Measurements from ENCODE around the gene TFPT. TPM values are rescaled to one million over a fixed set of nuclear protein-coding genes. Genes with fewer than 3 reads are reported as not detected.
A peak's percentile ranks its signal among the peaks of the same experiment; 100 is the strongest.

Gene TFPT
- total RNA-seq, 1 donor from 2014 or later = 24.5 TPM

GRCh38 chr19:54162241-54162805 is 46.9 kb upstream of the TFPT start:
- no peak overlapping the region for H3K27ac Mint-ChIP-seq (ENCODE audit: unreplicated experiment)
- H3K9me3 Mint-ChIP-seq = peaks cover 7% of the 10 kb centered on the region
- DNase-seq (ENCODE audit: low read depth, low spot score) = peak; percentile 45
- peak overlapping the region; percentile 87 for H3K4me3 Mint-ChIP-seq
- peaks cover 18% of the 10 kb centered on the region for H3K36me3 Mint-ChIP-seq (ENCODE audit: low read depth)
- peaks cover 27% of the 10 kb centered on the region for H3K27me3 Mint-ChIP-seq (ENCODE audit: low read depth)
- peaks cover 39% of the 10 kb centered on the region for H3K4me1 Mint-ChIP-seq
- TF ChIP-seq, protein P1, sequence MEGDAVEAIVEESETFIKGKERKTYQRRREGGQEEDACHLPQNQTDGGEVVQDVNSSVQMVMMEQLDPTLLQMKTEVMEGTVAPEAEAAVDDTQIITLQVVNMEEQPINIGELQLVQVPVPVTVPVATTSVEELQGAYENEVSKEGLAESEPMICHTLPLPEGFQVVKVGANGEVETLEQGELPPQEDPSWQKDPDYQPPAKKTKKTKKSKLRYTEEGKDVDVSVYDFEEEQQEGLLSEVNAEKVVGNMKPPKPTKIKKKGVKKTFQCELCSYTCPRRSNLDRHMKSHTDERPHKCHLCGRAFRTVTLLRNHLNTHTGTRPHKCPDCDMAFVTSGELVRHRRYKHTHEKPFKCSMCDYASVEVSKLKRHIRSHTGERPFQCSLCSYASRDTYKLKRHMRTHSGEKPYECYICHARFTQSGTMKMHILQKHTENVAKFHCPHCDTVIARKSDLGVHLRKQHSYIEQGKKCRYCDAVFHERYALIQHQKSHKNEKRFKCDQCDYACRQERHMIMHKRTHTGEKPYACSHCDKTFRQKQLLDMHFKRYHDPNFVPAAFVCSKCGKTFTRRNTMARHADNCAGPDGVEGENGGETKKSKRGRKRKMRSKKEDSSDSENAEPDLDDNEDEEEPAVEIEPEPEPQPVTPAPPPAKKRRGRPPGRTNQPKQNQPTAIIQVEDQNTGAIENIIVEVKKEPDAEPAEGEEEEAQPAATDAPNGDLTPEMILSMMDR (conservative IDR thresholded peaks at IDR 0.05) = no peak

GRCh38 chr19:54160854-54161253 is 45.4 kb upstream of the TFPT start:
- H3K4me3 Mint-ChIP-seq = peak overlapping the region; percentile 99
- H3K27ac Mint-ChIP-seq (ENCODE audit: unreplicated experiment) = peak overlapping the region; percentile 99
- DNase-seq (ENCODE audit: low read depth, low spot score) = no peak
- peaks cover 7% of the 10 kb centered on the region for H3K9me3 Mint-ChIP-seq
- peaks cover 43% of the 10 kb centered on the region for H3K4me1 Mint-ChIP-seq
- H3K27me3 Mint-ChIP-seq (ENCODE audit: low read depth) = peaks cover 27% of the 10 kb centered on the region
- TF ChIP-seq, protein P1 (conservative IDR thresholded peaks at IDR 0.05) = no peak
- H3K36me3 Mint-ChIP-seq (ENCODE audit: low read depth) = peaks cover 20% of the 10 kb centered on the region

DNA sequence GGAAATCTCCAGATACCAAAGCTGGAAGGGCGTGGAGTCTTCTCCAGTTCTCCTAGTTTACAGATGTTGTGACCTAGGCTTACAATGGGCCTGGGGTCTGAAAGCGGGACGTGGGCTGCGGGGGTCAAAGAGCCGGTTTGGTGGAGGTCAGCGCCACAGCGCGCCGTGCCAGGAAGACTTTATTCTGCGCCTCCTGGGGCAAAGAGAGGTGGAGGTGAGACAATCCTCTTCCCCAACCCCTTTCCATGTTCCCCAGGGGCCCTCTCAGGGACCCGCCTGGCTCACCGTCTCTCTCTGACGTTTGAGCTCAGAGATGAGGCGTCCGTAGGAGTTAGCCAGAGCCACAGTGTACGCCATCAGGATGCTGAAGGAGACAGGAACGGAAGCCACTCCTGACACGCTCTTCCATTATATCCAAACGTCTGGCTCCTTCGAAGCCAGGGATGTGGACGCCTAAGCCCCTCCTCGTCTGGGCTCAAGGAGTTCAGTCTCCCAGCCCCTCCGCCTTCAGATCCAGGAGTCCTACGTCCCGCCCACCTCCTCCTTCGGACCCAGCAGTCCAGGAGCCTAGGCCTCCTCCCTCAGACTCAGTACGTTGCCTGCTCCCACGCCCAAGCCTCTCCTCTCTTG is 44.8 kb upstream of the TFPT start:
- H3K9me3 Mint-ChIP-seq = peaks cover 7% of the 10 kb centered on the region
- no peak for DNase-seq (ENCODE audit: low read depth, low spot score)
- TF ChIP-seq, protein P1 (conservative IDR thresholded peaks at IDR 0.05) = no peak
- peaks cover 43% of the 10 kb centered on the region for H3K4me1 Mint-ChIP-seq
- H3K27me3 Mint-ChIP-seq (ENCODE audit: low read depth) = peaks cover 23% of the 10 kb centered on the region
- H3K36me3 Mint-ChIP-seq (ENCODE audit: low read depth) = peaks cover 20% of the 10 kb centered on the region
- H3K4me3 Mint-ChIP-seq = peak overlapping the region; percentile 99
- peak overlapping the region; percentile 99 for H3K27ac Mint-ChIP-seq (ENCODE audit: unreplicated experiment)

DNA sequence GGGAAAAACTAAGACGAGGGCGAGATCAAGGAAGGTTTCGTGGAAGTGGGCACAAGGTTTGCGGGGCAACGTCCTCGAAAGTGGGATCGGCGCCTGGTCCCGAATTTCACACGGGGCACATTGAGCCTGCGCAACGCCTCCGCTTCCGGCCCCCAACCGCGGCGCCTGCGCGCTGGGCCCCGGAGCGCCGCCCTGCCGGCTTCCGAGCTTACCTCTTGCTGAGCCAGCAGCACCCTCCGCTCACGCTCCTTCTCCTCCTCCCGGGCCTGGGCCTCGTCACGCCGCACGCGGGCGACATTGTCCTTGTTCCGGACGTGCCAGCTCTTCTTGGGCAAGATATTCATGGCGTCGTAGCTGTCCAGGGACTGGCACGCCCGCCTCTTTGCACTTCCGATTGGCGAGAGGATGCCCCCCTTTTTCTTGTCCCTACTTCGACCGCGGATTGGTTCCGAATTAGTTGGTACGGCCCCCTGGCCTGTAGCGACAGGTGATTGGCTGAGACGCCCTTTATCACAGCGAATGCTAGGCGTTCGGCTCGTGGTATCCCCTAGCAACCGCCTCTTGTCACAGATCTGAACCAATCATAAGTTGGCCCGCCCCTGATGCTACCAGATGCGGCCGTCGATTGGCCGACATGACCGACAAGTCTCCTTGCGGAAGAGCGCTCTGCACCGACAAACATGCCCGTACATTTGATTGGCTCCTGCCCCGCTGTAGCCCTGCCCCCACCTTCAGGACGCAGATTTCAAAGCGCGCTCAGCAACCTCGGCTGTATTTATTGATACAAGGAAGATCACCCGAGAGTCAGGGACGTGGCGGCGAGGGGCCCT is 44.1 kb upstream of the TFPT start, which contains the start of gene LENG1:
Gene LENG1, minus strand, starts transcription at position 370 of the 830 bp plus-strand sequence. Its CDS starts 26 bp downstream, at position 344.
- TF ChIP-seq, protein P1 (conservative IDR thresholded peaks at IDR 0.05) = peak; percentile 50
- peaks cover 43% of the 10 kb centered on the region for H3K4me1 Mint-ChIP-seq
- peaks cover 7% of the 10 kb centered on the region for H3K9me3 Mint-ChIP-seq
- H3K4me3 Mint-ChIP-seq = peak within 1 kb of the TSS; percentile 99
- peaks cover 20% of the 10 kb centered on the region for H3K36me3 Mint-ChIP-seq (ENCODE audit: low read depth)
- H3K27me3 Mint-ChIP-seq (ENCODE audit: low read depth) = peaks cover 20% of the 10 kb centered on the region
- peak; percentile 91 for DNase-seq (ENCODE audit: low read depth, low spot score)
- peak within 1 kb of the TSS; percentile 99 for H3K27ac Mint-ChIP-seq (ENCODE audit: unreplicated experiment)

DNA sequence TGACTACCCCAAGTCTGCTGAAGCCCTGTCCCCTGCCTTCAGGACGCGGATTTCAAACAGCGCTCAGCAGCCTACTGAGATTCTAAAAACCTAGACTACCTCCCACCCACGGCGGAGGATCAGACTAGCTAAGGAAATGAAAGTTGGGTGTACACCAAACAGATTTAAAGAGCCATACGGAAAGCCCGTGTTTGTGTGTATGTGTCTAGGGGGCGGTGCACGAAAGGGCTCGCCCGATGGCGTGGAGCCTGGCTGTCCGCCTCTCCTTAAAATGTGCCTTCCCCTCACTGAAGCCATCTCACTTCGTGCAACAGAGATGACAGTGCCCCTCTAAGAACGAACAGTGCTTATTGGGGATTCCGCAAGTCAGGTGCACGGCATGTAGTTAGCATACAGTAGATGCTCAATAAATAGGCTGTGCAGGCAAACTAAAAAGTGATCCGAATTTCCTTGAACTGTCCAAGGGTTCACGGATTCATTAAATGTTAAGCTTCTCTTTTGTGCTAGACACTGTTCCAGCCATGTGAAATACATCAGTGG is 43.4 kb upstream of the TFPT start:
- peaks cover 15% of the 10 kb centered on the region for H3K27me3 Mint-ChIP-seq (ENCODE audit: low read depth)
- H3K9me3 Mint-ChIP-seq = peaks cover 7% of the 10 kb centered on the region
- TF ChIP-seq, protein P1 (conservative IDR thresholded peaks at IDR 0.05) = no peak
- H3K4me3 Mint-ChIP-seq = peak overlapping the region; percentile 99
- no peak for DNase-seq (ENCODE audit: low read depth, low spot score)
- H3K36me3 Mint-ChIP-seq (ENCODE audit: low read depth) = peaks cover 18% of the 10 kb centered on the region
- peaks cover 43% of the 10 kb centered on the region for H3K4me1 Mint-ChIP-seq
- H3K27ac Mint-ChIP-seq (ENCODE audit: unreplicated experiment) = peak overlapping the region; percentile 61
